K562 (cell line): Measurements from ENCODE around the gene SEMA6B. TPM values are rescaled to one million over a fixed set of nuclear protein-coding genes. Genes with fewer than 3 reads are reported as not detected.
A peak's percentile ranks its signal among the peaks of the same experiment; 100 is the strongest.

Experiments used
- ARID2 ChIP-seq: fragments of 450-650 bp; IDR thresholded peaks from 2 replicates; pipeline ENCODE4 v1.6.1; 2017; ENCODE audit warnings: antibody characterized with exemption, mild to moderate bottlenecking
- CBFA2T2 ChIP-seq: fragments of 450-650 bp; conservative IDR thresholded peaks from 2 replicates; pipeline ENCODE4 v1.6.1; 2017; ENCODE audit warnings: mild to moderate bottlenecking
- CBX1 ChIP-seq: sonication (generic); IDR thresholded peaks from 2 replicates; pipeline ENCODE4 v1.6.1; 2016; ENCODE audit warnings: antibody characterized with exemption, low read depth, mild to moderate bottlenecking
- DACH1 ChIP-seq: fragments of 450-650 bp; IDR thresholded peaks from 2 replicates; pipeline ENCODE4 v1.6.1; 2018; ENCODE audit not compliant: partially characterized antibody
- E2F3 ChIP-seq: fragments of 250-450 bp; sonication (Bioruptor Pico); IDR thresholded peaks from 2 replicates; pipeline ENCODE4 v1.4.0; 2020; ENCODE audit warnings: mild to moderate bottlenecking
- KDM1A ChIP-seq, 2 experiments: fragments of 450-650 bp; IDR thresholded peaks; 2 replicates each; pipeline ENCODE4 v1.6.1; 2016; ENCODE audit warnings: mild to moderate bottlenecking in 2 of 2
- L3MBTL2 ChIP-seq: fragments of 450-650 bp; IDR thresholded peaks from 2 replicates; pipeline ENCODE4 v1.6.1; 2016; ENCODE audit warnings: mild to moderate bottlenecking, moderate library complexity
- PCBP2 ChIP-seq: fragments of 200-400 bp; formaldehyde crosslinking; IDR thresholded peaks from 2 replicates; pipeline ENCODE4 v1.6.1; 2018; ENCODE audit warnings: low read length, low read depth, mild to moderate bottlenecking, moderate library complexity; ENCODE audit not compliant: poor library complexity, severe bottlenecking
- PPARD ChIP-seq: fragments of 250-450 bp; sonication (Bioruptor Pico); IDR thresholded peaks from 2 replicates; pipeline ENCODE4 v1.8.0; 2022; ENCODE audit warnings: inconsistent platforms, mild to moderate bottlenecking, moderate library complexity
- PYGO2 ChIP-seq: fragments of 450-650 bp; IDR thresholded peaks from 2 replicates; pipeline ENCODE4 v1.6.1; 2016; ENCODE audit warnings: mild to moderate bottlenecking, missing genetic modification characterization, moderate library complexity, missing compliant biosample characterization
- SRF ChIP-seq, 2 experiments: fragments of 250-450, 450-650 bp in 1 of 2; sonication (Bioruptor Pico) in 1 of 2; sonication (generic) in 1 of 2; formaldehyde crosslinking; IDR thresholded peaks; 2 replicates each; pipeline versions ENCODE4 v1.5.0 to v1.5.1; 2020 to 2022; ENCODE audit warnings: mild to moderate bottlenecking in 1 of 2, missing genetic modification reagents in 1 of 2
- ZFP36 ChIP-seq: fragments of 150-350 bp; IDR thresholded peaks from 2 replicates; pipeline ENCODE4 v1.6.1; 2018; ENCODE audit warnings: low read length, low read depth; ENCODE audit not compliant: partially characterized antibody
- polyA plus RNA-seq, 8 experiments: library from polyadenylated mRNA; depleted of rRNA in 4 of 8; stranded (reverse) in 5 of 8; unstranded in 3 of 8; fragments of >200 nt; fragmentation: Nextera tagmentation in 2 of 8; fragmentation: Illumina TruSeq in 1 of 8; extraction: Ambion mirVana in 2 of 8; extraction: Trizol in 1 of 8; gene quantifications; 2 replicates each; pipeline versions ENCODE4 v1.2.1 to v1.2.3, GENCODE V29; 2011 to 2014; ENCODE audit warnings: inconsistent platforms in 1 of 8, missing spikeins in 1 of 8
- total RNA-seq, 7 experiments: library from RNA; depleted of rRNA in 6 of 7; stranded (reverse); fragments of >200 nt in 6 of 7; fragmentation: Illumina TruSeq in 2 of 7; extraction: Trizol in 2 of 7; gene quantifications; 2 replicates each; pipeline versions ENCODE4 v1.2.1 to v1.2.3, GENCODE V29; 2011 to 2021; ENCODE audit warnings: low replicate concordance in 1 of 7
- TF ChIP-seq, protein P1 (sequence below), 2 experiments: IDR thresholded peaks; 2 replicates each; pipeline ENCODE4 v1.6.1; 2011; ENCODE audit warnings: borderline replicate concordance in 1 of 2, control low read depth in 1 of 2, low read depth in 1 of 2, low read length in 1 of 2, mild to moderate bottlenecking in 1 of 2, mixed read lengths in 1 of 2, moderate library complexity in 1 of 2; ENCODE audit not compliant: insufficient read depth in 1 of 2, insufficient read length in 1 of 2, poor library complexity in 1 of 2, severe bottlenecking in 1 of 2; ENCODE audit errors: extremely low read depth in 1 of 2

The SEMA6B gene
- total and polyA plus RNA-seq, 9 of the 15 experiments (the other 6 are each of a cell fraction or from before 2014, with no cell fraction given): 0.65 to 4.6 (median 2.5) TPM; not detected in 2

DNA sequence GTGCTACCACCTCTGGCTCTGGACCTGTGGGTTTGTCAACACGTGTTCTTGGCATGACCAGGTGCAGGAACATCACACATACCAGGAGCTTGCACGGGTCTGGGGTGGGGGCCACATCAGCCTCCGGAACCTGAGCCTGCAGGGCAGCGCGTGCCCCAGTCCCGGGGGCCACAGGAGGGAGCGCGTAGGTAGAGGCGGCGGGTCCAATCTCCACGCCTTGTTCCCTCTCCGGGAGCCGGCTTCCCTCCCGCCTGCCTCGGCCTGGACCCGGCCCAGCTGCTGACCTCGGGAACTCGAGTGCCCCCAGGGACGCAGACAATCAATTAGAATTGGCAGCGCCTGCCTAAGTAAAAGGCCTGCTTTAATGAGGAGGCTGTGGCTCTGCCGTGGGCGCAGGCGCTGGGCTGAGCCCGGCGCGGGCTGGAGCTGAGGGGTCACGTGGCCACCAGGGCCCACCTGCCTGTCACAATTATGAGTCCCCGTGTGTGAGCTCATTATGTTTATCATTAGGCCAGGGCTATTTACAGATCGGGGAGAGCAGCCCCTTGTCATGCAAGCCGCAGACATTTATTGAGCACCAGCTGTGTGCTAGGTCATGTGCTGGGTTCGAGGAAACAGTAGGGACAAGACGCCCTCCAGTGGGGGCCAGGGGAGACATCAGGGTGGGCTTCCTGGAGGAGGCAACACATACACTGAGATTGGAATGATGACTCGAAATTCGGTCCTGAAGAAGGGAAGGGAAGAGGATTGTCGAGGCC is 47.6 kb upstream of the SEMA6B start (continued):
- TF ChIP-seq, protein P1, sequence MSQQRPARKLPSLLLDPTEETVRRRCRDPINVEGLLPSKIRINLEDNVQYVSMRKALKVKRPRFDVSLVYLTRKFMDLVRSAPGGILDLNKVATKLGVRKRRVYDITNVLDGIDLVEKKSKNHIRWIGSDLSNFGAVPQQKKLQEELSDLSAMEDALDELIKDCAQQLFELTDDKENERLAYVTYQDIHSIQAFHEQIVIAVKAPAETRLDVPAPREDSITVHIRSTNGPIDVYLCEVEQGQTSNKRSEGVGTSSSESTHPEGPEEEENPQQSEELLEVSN (IDR thresholded peaks at IDR 0.05; ENCODE audit: borderline replicate concordance in 1 of 2, extremely low read depth in 1 of 2, insufficient read depth in 1 of 2, insufficient read length in 1 of 2, low read depth in 1 of 2, low read length in 1 of 2, poor library complexity in 1 of 2, severe bottlenecking in 1 of 2): peak in 1 of 2 experiments; percentile 54
- TF ChIP-seq CBFA2T2 (peak; percentile 51), PPARD (CRISPR knock-in tag) (no peak), E2F3 (CRISPR knock-in tag) (no peak), PCBP2 (no peak), SRF (CRISPR knock-in tag; IDR thresholded peaks at IDR 0.05) (no peak), CBX1 (peak; percentile 52; the same call in 1 of the 2 replicates), DACH1 (peak; percentile 33), ZFP36 (peak; percentile 99), KDM1A (IDR thresholded peaks at IDR 0.05) (peak; percentile 88 to 91), PYGO2 (no peak), L3MBTL2 (0 out of 2 replicates have a peak, but pooled peaks have one; percentile 24), ARID2 (no peak)
